GM18498 (cell line): ENCODE measurements around the gene ITGBL1.

Experiments used
- ATAC-seq: cut with Tn5 transposase; IDR thresholded peaks from one replicate; pipeline ENCODE4 v1.9.1; 2021; ENCODE audit warnings: mild to moderate bottlenecking, moderate library complexity; ENCODE audit not compliant: unreplicated experiment

The ITGBL1 gene

GRCh38 chr13:101691341-101691860 is 238.9 kb downstream of the ITGBL1 start:
- no peak for ATAC-seq

DNA sequence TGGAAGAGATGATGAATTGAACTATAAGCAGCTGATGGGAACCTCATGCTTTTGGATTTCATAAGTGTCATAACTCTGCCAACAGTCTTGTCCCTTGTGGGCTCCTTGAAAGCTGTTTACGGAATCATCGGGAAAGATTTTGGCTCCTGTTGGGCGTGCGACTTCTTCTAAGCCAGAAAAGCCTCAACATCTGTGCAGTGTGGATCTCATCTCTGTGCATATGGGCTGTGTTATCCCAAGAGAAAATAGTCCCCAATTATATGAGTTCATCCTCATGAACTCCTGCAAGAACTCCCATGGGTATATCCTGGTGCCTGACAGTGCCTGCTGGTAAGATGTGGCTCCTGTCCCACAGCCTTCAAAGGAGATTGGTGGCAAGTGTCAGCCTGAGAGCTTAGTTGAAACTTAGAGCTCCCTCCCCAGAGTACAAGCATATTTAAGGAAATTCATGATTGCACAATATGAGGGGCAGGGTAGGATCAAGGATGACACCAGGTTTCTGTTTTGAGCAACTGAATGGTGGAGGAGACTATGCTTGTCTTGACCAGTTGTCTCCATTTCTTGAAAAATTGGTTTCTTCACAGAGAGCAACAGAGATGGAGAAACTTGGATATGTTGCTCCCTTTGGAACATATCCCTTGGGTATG is 243.5 kb downstream of the ITGBL1 start:
- ATAC-seq = no peak

DNA sequence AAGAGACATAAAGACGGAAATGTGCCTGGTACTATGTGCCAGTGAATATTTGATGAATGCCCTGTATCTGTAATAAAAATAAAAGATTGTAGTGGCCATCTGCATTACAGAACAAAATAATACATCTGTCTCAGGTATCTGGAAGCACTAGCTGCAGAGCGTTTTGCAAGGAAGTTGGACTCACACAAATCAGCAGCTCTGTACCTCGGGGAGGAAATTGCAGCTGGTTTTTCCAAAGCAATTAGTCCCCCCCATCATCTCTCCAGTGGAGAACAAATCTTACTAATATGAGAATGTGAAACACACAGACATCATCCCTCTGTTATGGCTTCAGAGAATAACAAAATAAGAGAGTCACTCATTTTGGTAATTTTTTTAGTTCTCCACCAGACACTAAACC is 245.3 kb downstream of the ITGBL1 start:
- ATAC-seq = no peak

- ATAC-seq = no peak
Measured at GRCh38 chr13:101698400-101698799, 245.9 kb downstream of the ITGBL1 start.

DNA sequence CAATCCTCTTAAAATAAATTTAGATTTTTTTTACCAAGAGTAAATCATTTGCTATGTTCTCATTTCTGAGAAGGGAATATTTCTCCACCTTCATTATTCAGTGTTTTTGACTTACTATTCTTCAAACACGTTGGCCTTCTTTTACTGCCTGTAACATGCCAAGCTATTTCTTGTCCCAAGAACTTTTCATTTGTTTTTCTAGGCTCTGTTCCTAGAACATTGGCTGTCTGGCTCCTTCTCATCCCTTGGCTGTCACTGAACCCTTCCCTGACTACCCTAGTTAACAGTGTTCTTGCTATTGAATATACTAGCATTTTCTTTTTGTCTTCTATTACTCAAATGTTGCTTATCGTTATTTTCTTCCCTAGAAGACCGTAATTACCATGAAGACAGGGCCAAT is 248.1 kb downstream of the ITGBL1 start:
- ATAC-seq = no peak

DNA sequence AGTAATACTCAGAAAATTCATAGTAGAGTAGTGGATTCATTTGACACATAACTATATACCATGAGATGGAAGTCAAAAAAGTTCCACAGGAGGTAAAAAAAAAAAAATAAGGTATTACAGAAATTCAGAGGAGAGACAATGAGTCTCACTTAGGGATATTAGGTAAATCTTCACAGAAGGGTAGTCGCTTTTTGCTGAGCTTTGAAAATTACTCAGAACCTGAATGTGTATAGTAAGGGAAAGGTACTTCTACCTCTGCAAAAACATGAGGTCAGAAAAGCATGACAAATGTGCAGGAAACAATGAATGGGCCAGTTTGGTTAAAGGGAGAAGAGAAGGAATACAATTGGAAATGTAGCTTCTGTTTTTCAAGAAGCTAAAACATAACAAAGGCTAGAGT is 250.6 kb downstream of the ITGBL1 start:
- no peak for ATAC-seq

GRCh38 chr13:101703838-101704237 is 251.4 kb downstream of the ITGBL1 start:
- no peak for ATAC-seq

DNA sequence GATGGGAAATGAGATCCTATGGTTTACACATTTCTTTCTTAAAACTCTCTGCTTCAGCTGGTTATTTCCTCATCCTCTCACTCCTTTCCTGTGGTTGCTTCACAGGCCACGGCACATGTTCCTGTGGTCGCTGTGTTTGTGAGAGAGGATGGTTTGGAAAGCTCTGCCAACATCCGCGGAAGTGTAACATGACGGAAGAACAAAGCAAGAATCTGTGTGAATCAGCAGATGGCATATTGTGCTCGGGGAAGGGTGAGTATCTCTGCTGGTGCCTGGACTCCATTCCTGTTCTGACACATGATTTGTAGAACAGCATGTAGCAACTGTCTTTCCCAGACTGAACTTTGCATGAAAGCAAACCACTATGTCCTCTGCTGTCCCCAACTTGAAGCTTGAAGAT is 254.2 kb downstream of the ITGBL1 start:
- no peak for ATAC-seq

GRCh38 chr13:101707659-101708058 is 255.2 kb downstream of the ITGBL1 start:
- ATAC-seq = no peak

DNA sequence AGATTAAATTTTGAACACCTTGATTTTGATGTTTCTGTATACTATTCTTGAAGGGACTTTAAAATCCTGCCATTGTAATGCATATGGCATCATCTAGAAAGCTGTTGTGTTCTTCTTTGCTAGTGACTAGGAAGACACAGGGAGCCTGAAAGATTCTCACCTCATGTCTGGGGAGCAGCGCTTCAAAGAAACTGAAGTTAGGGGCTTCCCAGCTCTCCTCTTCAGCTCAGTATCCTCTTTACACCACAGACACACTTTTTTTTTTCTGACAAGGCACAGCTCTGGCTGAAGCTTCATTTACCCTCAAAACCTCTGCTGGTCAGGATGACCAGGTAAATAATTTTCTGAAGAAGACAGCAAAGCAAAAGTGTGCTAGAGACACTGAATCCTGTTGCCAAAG is 255.6 kb downstream of the ITGBL1 start:
- no peak for ATAC-seq

GRCh38 chr13:101709952-101710351 is 257.5 kb downstream of the ITGBL1 start:
- no peak for ATAC-seq

DNA sequence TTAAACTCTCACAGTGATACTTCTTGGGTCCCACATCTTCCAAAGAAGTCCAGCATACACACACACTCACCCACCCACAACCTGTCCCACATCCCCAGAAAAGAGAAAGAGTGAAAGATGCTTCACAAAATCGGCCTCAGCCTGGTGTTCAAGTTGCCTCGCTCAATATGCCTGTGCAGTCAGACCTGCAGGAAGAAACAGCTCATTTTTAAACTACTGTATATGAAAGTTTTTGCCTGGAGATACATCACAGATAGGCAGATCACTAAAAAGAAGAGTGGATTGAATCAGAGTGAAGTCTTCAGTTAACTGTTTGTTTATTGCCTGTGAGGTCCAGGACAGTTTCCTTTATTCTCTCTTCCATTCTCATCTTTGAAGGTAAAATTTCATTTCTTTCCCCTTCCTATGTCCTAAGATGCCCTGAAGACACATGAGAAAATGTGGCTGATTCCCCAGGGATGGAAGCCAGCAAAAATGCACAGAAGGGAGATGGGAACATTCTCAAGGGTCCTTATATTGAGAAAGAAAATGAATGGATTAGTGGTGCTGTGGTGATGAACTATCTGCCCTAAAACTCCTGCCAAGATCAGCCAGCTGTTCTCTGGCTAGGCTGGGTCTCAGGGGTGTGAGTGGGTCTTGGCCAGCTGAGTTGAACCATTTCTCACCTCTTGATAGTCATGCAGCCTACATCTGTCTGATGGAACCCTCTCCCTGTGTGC is 259.0 kb downstream of the ITGBL1 start:
- ATAC-seq = no peak

DNA sequence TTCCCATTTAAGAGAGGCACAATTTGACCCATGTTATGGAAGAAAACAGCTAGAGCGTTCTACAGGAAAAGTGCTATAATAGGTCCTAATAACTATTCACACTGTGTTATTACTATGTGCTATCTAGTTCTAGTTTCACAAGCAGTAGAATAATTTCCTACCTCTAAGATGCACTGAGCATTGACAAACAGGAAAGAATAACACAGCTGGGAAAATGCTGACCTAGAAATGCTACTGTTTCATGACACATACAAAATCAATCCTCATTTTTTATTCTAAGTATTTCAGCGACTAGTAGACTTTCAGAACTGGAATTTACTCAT is 259.5 kb downstream of the ITGBL1 start:
- ATAC-seq = no peak

- no peak for ATAC-seq
Measured at GRCh38 chr13:101714195-101714594, 261.7 kb downstream of the ITGBL1 start.

DNA sequence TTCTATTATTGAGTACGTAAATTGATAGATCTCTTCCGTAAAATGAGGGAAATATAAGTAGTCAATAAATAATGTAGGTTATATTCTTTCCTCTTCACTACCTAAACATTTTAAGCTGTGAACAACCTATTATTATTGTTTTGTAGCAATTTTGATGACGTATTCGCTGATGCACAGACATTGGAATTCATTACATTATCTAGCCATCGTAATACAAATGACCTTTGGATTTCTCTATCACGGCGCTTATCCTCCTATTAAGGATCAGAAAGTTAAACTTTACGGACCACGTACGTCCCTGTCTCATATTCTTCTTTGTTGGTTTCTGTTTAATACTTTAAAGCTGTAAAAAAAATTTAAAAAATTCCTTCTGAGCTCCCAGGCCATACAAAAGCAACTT is 264.9 kb downstream of the ITGBL1 start:
- ATAC-seq = no peak

GRCh38 chr13:101718496-101718895 is 266.0 kb downstream of the ITGBL1 start:
- ATAC-seq = no peak

GRCh38 chr13:101726681-101727080 is 274.2 kb downstream of the ITGBL1 start:
- no peak for ATAC-seq

DNA sequence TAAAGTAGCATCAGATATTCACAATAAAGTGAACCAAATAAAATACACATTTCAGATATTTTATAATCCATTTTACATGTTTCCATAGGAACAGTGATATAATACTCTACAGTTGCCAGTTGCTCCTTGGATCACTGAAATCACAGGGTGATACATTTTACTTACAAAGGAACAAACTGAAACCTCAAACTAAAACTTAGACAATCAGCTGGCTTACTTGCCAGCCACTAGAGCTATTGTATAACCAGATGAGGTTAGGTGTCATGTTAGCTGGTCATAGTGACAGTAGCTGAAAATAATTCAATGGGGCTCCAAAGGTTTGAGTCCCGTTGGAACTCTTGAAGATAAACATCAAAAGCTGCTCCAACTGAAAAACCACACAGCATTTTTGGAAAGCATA is 274.6 kb downstream of the ITGBL1 start:
- no peak for ATAC-seq

GRCh38 chr13:101728021-101728420 is 275.5 kb downstream of the ITGBL1 start:
- no peak for ATAC-seq

GRCh38 chr13:101728615-101729014 is 276.1 kb downstream of the ITGBL1 start:
- ATAC-seq = no peak

GRCh38 chr13:101730420-101731000 is 278.0 kb downstream of the ITGBL1 start:
- no peak for ATAC-seq

- no peak for ATAC-seq
Measured at GRCh38 chr13:101736566-101736965, 284.1 kb downstream of the ITGBL1 start.
